ENCODE results near the gene HIP1R.

- TF ChIP-seq CTCF (IDR thresholded peaks at IDR 0.05) (no peak), ZFX (IDR thresholded peaks at IDR 0.05; ENCODE audit: borderline replicate concordance) (no peak)
These were observed 29.6 kb downstream of the HIP1R start for GRCh38 chr12:122864894-122865253.
